ENCODE data around the gene UBAP1.
A peak's percentile ranks its signal among the peaks of the same experiment; 100 is the strongest.

UBAP1 gene

GRCh38 chr9:34171753-34172535, 6.9 kb upstream of the UBAP1 start:
- Histone ChIP-seq H3K36me3 (no peaks in the 10 kb centered on the region), H3K27me3 (no peaks in the 10 kb centered on the region), H3K4me1 (peaks cover 6% of the 10 kb centered on the region), H3K9me3 (no peaks in the 10 kb centered on the region), H3K4me3 (ENCODE audit: low read depth, low read length) (no peak overlapping the region)
- no peak for DNase-seq
- TF ChIP-seq CTCF (IDR thresholded peaks at IDR 0.05; ENCODE audit: low read depth, low read length) = no peak

GRCh38 chr9:34176089-34176488, 2.8 kb upstream of the UBAP1 start:
- H3K4me1 ChIP-seq = peaks cover 5% of the 10 kb centered on the region; the same call in 1 of the 2 replicates
- H3K27me3 ChIP-seq = no peaks in the 10 kb centered on the region
- TF ChIP-seq CTCF (IDR thresholded peaks at IDR 0.05; ENCODE audit: low read depth, low read length) = no peak
- H3K4me3 ChIP-seq (ENCODE audit: low read depth, low read length) = no peak overlapping the region
- no peaks in the 10 kb centered on the region for H3K9me3 ChIP-seq
- no peak for DNase-seq
- no peaks in the 10 kb centered on the region for H3K36me3 ChIP-seq

GRCh38 chr9:34177593-34178435, 1.0 kb upstream of the UBAP1 start:
- Histone ChIP-seq H3K27me3 (no peaks in the 10 kb centered on the region), H3K36me3 (no peaks in the 10 kb centered on the region), H3K4me3 (ENCODE audit: low read depth, low read length) (peak overlapping the region; percentile 67), H3K9me3 (no peaks in the 10 kb centered on the region), H3K4me1 (peaks cover 5% of the 10 kb centered on the region; the same call in 1 of the 2 replicates)
- no peak for TF ChIP-seq CTCF (IDR thresholded peaks at IDR 0.05; ENCODE audit: low read depth, low read length)
- DNase-seq = no peak

GRCh38 chr9:34179213-34180136, 632 bp downstream of the UBAP1 start:
- Histone ChIP-seq H3K27me3 (no peaks in the 10 kb centered on the region), H3K9me3 (no peaks in the 10 kb centered on the region), H3K36me3 (peaks cover 3% of the 10 kb centered on the region), H3K4me1 (peaks cover 5% of the 10 kb centered on the region; the same call in 1 of the 2 replicates), H3K4me3 (ENCODE audit: low read depth, low read length) (peak overlapping the region; percentile 67)
- DNase-seq = no peak
- no peak for TF ChIP-seq CTCF (IDR thresholded peaks at IDR 0.05; ENCODE audit: low read depth, low read length)

GRCh38 chr9:34185778-34186551, 7.1 kb downstream of the UBAP1 start:
- no peak for DNase-seq
- no peaks in the 10 kb centered on the region for H3K27me3 ChIP-seq
- TF ChIP-seq CTCF (IDR thresholded peaks at IDR 0.05; ENCODE audit: low read depth, low read length) = no peak
- H3K4me3 ChIP-seq (ENCODE audit: low read depth, low read length) = no peak overlapping the region
- H3K36me3 ChIP-seq = peaks cover 9% of the 10 kb centered on the region
- no peaks in the 10 kb centered on the region for H3K4me1 ChIP-seq
- no peaks in the 10 kb centered on the region for H3K9me3 ChIP-seq

Measured in BE2C (cell line).